ENCODE results near the gene ZNF423. TPM values are rescaled to one million over a fixed set of nuclear protein-coding genes. Genes with fewer than 3 reads are reported as not detected.

The ZNF423 gene
- total and polyA plus RNA-seq, 2 of the 13 experiments (the other 11 are each of a cell fraction or from before 2014, with no cell fraction given), result 0.07 to 0.31 TPM

- H3K27me3 ChIP-seq (ENCODE audit: control insufficient read depth in 1 of 2, insufficient read depth in 2 of 2, low read length in 2 of 2), result peaks cover under 1 to 13% of the 10 kb centered on the region in 2 experiments; a peak in 2 of 5 replicates
- intact Hi-C loops (cut with micrococcal nuclease; ENCODE audit: unreplicated experiment) (no loop called here), in situ Hi-C loops (cut with HindIII; ENCODE audit: extremely low pct_ligation_motif_present, low pct_unique_long_range_greater_than_20kb) (no loop called here)
- ChIA-PET POLR2A (no interaction called here), CTCF (ENCODE audit: low intra/inter-chr PET ratio, low total read pairs) (no interaction called here)
- H3K9me3 ChIP-seq (ENCODE audit: low read length), result peaks cover 35% of the 10 kb centered on the region
- no peak overlapping the region for H2AFZ ChIP-seq (ENCODE audit: low read length)
- WGBS (ENCODE audit: low lambda C conversion rate), result 10% methylated on average over 3 of the region's 6 CpGs
- ATAC-seq, result no peak
- no peak for TF ChIP-seq KMT2A (CRISPR knock-in tag; IDR thresholded peaks at IDR 0.05)
- TF ChIP-seq ZNF703 (CRISPR knock-in tag; IDR thresholded peaks at IDR 0.05; ENCODE audit: borderline replicate concordance), result no peak
- H3K9ac ChIP-seq (ENCODE audit: insufficient read depth, low read depth, low read length), result no peak overlapping the region
- no peak overlapping the region for H3K27ac ChIP-seq (ENCODE audit: extremely low read length, insufficient read depth, low read length)
- peaks cover 13% of the 10 kb centered on the region for H3K4me1 ChIP-seq (ENCODE audit: insufficient read depth, low read length)
- FAIRE-seq, result no peak
- no peaks in the 10 kb centered on the region for H3K36me3 ChIP-seq (replicated peaks in 1 of 2; ENCODE audit: control insufficient read depth in 1 of 2, insufficient read depth in 2 of 2, low read length in 2 of 2)
- no peak for DNase-seq (ENCODE audit: low spot score)
- no TSS peak for BruUV-seq (replicated peaks)
- H3K79me2 ChIP-seq (ENCODE audit: insufficient read depth, low read length), result no peaks in the 10 kb centered on the region
- no peak overlapping the region for H3K4me3 ChIP-seq (replicated peaks in 1 of 3; ENCODE audit: insufficient read depth in 1 of 3, low read depth in 2 of 3, low read length in 3 of 3)
- H4K20me1 ChIP-seq (ENCODE audit: insufficient read depth, low read length), result no peaks in the 10 kb centered on the region
- no peak overlapping the region for H3K4me2 ChIP-seq (ENCODE audit: low read depth, low read length)
Observed at GRCh38 chr16:49643429-49644144, 212.3 kb downstream of the ZNF423 start.

GRCh38 chr16:49641250-49641649 is 214.7 kb downstream of the ZNF423 start:
- H3K27ac ChIP-seq (ENCODE audit: extremely low read length, insufficient read depth, low read length), result no peak overlapping the region
- ATAC-seq, result no peak

More at GRCh38 chr16:49641250-49641649, 214.7 kb downstream of the ZNF423 start:
- WGBS (ENCODE audit: low lambda C conversion rate), result 16% methylated on average over 3 of the region's 3 CpGs
- BruUV-seq (replicated peaks), result no TSS peak
- DNase-seq (ENCODE audit: low spot score) (no peak), FAIRE-seq (no peak)
- Histone ChIP-seq H2AFZ (ENCODE audit: low read length) (no peak overlapping the region), H3K9me3 (ENCODE audit: low read length) (peaks cover 13% of the 10 kb centered on the region), H3K4me3 (replicated peaks in 1 of 3; ENCODE audit: insufficient read depth in 1 of 3, low read depth in 2 of 3, low read length in 3 of 3) (no peak overlapping the region), H3K27me3 (ENCODE audit: control insufficient read depth in 1 of 2, insufficient read depth in 2 of 2, low read length in 2 of 2) (peaks cover 3 to 13% of the 10 kb centered on the region in 2 experiments; a peak in 2 of 5 replicates), H3K9ac (ENCODE audit: insufficient read depth, low read depth, low read length) (no peak overlapping the region), H4K20me1 (ENCODE audit: insufficient read depth, low read length) (no peaks in the 10 kb centered on the region), H3K36me3 (replicated peaks in 1 of 2; ENCODE audit: control insufficient read depth in 1 of 2, insufficient read depth in 2 of 2, low read length in 2 of 2) (no peaks in the 10 kb centered on the region), H3K4me1 (ENCODE audit: insufficient read depth, low read length) (peaks cover 13% of the 10 kb centered on the region), H3K4me2 (ENCODE audit: low read depth, low read length) (no peak overlapping the region), H3K79me2 (ENCODE audit: insufficient read depth, low read length) (no peaks in the 10 kb centered on the region)
- POLR2A ChIA-PET, result no interaction called here
- CTCF ChIA-PET (ENCODE audit: low intra/inter-chr PET ratio, low total read pairs), result no interaction called here
- in situ Hi-C loops (cut with HindIII; ENCODE audit: extremely low pct_ligation_motif_present, low pct_unique_long_range_greater_than_20kb) (no loop called here), intact Hi-C loops (cut with micrococcal nuclease; ENCODE audit: unreplicated experiment) (no loop called here)
- TF ChIP-seq PPARG (CRISPR knock-in tag; conservative IDR thresholded peaks at IDR 0.05) (no peak), ZNF678 (CRISPR knock-in tag; IDR thresholded peaks at IDR 0.05) (no peak), ZFP36L2 (CRISPR knock-in tag; IDR thresholded peaks at IDR 0.05) (no peak)

Data from HepG2 (cell line).